Adipocyte (in vitro differentiated cells): Measurements from ENCODE around the gene CDH5.
A peak's percentile ranks its signal among the peaks of the same experiment; 100 is the strongest.

Experiments
- DNase-seq: peaks from one replicate; pipeline ENCODE4 v3.0.0-alpha.2; 2015; ENCODE audit warnings: low read depth
- H3K27me3 ChIP-seq: replicated peaks from 2 replicates; pipeline ENCODE4 v1.7.0; 2013; ENCODE audit warnings: mild to moderate bottlenecking, low read length, moderate library complexity; ENCODE audit not compliant: control insufficient read depth, insufficient read depth
- H3K36me3 ChIP-seq: 2 replicates; pipeline ENCODE4 v1.7.0; 2013; ENCODE audit warnings: low read length, mild to moderate bottlenecking, moderate library complexity; ENCODE audit not compliant: control insufficient read depth, insufficient read depth, severe bottlenecking
- H3K4me1 ChIP-seq: 2 replicates; pipeline ENCODE4 v1.7.0; 2013; ENCODE audit warnings: mild to moderate bottlenecking, low read length, moderate library complexity; ENCODE audit not compliant: control insufficient read depth, insufficient read depth
- H3K4me3 ChIP-seq: 2 replicates; pipeline ENCODE4 v1.7.0; 2013; ENCODE audit warnings: mild to moderate bottlenecking, low read length, moderate library complexity
- H3K9ac ChIP-seq: 2 replicates; pipeline ENCODE4 v1.7.0; 2013; ENCODE audit warnings: mild to moderate bottlenecking, low read length, moderate library complexity
- H3K9me3 ChIP-seq: 2 replicates; pipeline ENCODE4 v1.7.0; 2013; ENCODE audit warnings: mild to moderate bottlenecking, low read length, moderate library complexity; ENCODE audit not compliant: control insufficient read depth

CDH5 gene

DNA sequence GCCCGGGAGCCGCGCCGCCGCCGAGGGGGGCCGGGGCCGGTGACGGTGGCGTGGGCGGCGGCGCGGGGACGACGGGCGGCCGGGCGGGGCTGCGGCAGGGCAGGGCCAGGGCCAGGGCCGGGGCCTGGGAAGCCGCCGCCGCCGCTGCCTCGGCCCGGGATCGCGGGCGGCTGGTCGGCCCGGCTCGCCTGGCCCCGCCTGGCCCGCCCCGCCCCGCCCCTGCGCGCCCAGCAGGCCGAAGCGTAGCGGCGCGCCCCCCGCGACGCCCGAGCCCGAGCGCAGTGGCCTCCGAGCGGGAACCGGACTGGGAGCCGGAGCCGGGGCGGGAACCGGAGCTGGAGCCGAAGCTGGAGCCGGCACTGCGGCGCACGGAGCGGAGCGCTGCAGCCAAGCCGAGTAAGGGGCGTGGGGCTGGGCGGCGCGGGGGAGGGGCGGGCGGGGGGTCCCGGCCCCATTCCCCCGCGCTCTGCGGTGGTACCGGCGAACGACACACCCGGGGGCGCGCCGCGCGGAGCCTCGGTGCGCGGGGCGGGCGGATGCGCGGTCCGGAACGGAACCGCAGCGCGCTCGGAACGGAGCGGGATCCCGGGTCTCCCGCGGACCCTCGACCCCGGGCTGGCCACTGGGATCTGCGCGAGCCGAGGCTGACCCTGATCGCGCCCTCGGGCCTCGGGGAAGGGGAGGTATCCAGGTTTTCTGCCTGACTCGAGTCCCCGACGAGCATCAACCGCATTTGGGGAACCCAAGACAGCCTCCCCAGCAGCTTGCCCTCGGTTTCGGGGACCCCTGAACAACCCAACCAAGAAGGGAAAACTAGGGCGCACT is 60.8 kb downstream of the CDH5 start, which contains the start of gene BEAN1:
Gene BEAN1, plus strand, starts transcription at position 260 of the 825 bp plus-strand sequence. CDS start 10,382 bp downstream, outside the sequence.
- peak; percentile 71 for DNase-seq
- Histone ChIP-seq H3K27me3 (peaks cover 10% of the 10 kb centered on the region), H3K9me3 (no peaks in the 10 kb centered on the region), H3K9ac (peak within 1 kb of the TSS; percentile 40), H3K36me3 (no peaks in the 10 kb centered on the region), H3K4me1 (peaks cover 9% of the 10 kb centered on the region), H3K4me3 (peak within 1 kb of the TSS; percentile 65)

DNA sequence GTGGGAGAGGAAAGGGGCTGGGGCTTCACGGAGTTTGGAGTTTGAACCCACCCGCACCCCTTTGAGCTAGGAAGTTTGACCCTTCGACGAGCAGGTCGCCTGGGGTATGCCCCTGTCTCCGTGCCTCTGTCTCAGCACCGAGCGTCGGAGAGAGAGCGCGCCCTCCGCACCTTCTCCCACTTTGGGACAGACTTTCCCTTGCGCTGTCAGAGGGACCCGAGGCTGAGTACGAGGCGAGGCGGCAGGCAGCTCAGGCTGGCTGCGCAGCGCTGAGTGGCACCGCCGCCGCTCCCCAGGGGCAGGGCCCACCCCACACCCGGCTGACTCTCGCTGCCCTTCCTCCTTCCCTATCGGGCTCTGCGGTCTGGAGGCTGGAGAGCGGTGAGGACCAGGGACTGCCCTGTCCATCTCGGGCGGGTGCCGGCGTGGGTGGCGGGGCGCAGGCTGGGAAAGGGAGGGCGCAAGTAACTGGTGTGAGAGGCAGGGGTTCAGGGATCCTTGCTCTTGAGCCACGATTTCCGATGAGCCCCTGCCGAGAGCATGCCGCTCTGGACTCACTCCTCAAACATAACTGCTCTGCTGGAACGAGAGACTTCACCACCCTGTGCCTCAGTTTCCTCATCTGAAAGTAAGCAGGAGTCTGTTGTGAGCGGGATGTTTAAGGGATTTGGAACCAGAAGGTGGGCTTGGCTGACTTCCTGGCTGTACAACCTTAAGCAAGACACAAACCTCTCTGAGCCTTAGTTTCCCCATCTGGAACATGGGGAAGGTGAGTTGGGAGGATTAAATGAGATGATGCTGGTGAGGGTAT is 61.6 kb downstream of the CDH5 start:
- DNase-seq = peak; percentile 37
- Histone ChIP-seq H3K4me3 (peak overlapping the region; percentile 65), H3K9me3 (no peaks in the 10 kb centered on the region), H3K9ac (no peak overlapping the region), H3K36me3 (no peaks in the 10 kb centered on the region), H3K27me3 (peaks cover 10% of the 10 kb centered on the region), H3K4me1 (peaks cover 9% of the 10 kb centered on the region)

DNA sequence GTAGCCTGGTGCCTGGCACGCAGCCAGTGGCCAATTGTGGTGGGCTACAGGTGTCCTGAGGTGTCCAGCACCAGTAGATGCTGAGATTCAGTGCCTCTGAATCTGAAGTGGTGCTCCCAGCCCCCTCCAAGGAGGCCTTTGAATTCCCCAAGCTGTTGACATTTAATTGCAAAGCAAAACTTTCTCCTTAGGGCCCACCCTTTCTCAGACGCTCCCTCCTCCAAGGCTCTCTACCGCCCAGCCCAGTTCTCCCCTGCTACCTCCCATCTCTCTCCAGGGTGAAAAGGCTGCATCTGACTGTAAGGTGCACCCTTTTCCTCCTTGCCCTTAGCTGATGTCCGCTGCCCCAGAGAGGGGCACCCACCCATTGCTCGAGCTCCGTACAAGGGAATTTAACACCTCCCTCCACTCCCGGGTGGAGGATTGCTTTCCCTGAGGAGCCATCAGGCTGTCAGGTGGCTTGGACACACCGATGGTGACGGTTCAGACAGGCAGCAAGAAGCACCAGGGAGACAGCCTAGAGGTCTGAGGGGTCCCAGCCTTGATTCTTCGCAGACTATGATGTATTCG is 62.3 kb downstream of the CDH5 start:
- H3K9me3 ChIP-seq = no peaks in the 10 kb centered on the region
- no peaks in the 10 kb centered on the region for H3K36me3 ChIP-seq
- H3K4me1 ChIP-seq = peaks cover 9% of the 10 kb centered on the region
- H3K4me3 ChIP-seq = no peak overlapping the region
- DNase-seq = no peak
- peaks cover 10% of the 10 kb centered on the region for H3K27me3 ChIP-seq
- H3K9ac ChIP-seq = no peak overlapping the region

DNA sequence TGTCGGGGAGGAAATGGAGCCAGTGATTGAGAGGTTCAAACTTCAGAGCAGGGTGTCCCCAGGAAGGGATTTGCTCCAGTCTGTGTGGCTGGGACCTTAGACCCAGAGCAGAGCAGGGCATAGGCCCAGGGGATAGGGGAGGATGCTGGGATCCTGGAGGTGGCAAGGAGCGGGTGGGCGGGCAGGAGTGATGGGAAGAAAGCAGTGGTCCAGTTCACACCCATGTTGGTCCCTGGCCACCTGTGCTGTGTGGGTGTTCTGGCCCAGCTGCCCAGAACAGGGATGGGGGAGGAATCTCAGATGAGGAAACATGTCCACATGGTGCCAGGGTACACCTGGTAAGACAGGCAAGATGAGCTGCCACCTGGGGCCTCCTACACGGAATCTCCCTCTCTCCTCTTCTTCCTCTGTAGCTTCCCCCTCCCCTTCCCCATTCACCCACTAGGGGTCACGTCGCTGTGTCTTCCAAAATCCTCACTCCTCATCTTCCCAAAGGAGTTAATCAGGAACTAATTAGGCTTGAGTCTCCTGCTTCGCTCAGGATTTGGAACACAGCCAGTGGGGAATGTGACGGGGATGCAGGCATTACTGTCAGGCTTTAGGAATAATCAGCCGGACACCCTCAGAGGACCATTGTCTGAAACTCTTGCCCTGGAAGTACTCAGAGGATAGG is 62.9 kb downstream of the CDH5 start:
- no peak overlapping the region for H3K9ac ChIP-seq
- DNase-seq = no peak
- H3K4me1 ChIP-seq = peaks cover 9% of the 10 kb centered on the region
- H3K9me3 ChIP-seq = no peaks in the 10 kb centered on the region
- no peak overlapping the region for H3K4me3 ChIP-seq
- H3K27me3 ChIP-seq = peaks cover 10% of the 10 kb centered on the region
- H3K36me3 ChIP-seq = no peaks in the 10 kb centered on the region

DNA sequence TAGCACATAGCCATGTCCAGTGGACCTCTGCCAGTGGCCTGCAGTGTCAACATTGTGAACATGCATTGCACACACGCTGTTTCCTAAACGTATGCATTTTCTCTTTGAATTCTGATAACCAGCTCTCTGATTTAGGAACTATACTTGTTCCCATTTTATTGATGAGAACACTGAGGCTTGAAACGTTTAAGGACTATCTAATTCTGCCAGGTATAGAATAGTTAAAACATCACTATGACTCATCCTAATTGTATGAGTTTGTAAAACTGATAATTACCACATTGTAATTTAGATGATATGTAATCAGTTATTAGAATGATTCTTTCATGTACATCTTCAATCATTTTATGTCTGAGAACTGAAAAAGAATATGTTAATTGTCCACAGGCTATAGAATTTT is 63.7 kb downstream of the CDH5 start:
- no peak overlapping the region for H3K9ac ChIP-seq
- H3K4me3 ChIP-seq = no peak overlapping the region
- no peaks in the 10 kb centered on the region for H3K36me3 ChIP-seq
- peaks cover 10% of the 10 kb centered on the region for H3K27me3 ChIP-seq
- H3K9me3 ChIP-seq = no peaks in the 10 kb centered on the region
- H3K4me1 ChIP-seq = peaks cover 9% of the 10 kb centered on the region
- no peak for DNase-seq

DNA sequence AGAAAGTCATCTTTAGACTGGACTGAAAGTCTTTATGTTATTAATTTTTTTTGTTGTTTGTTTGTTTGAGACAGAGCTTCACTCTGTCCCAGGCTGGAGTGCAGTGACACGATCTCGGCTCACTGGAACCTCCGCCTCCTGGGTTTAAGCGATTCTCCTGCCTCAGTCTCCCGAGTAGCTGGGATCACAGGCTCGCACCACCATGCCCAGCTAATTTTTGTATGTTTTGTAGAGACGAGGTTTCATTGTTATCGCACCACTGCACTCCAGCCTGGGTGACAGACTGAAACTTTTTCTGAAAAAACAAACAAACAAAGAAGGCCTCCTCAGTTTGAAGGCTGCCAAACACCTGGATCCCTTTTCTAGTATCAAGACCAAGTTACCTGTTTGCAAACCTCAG is 65.3 kb downstream of the CDH5 start:
- no peak for DNase-seq
- H3K4me1 ChIP-seq = peaks cover 6% of the 10 kb centered on the region
- H3K4me3 ChIP-seq = no peak overlapping the region
- H3K9ac ChIP-seq = no peak overlapping the region
- peaks cover 10% of the 10 kb centered on the region for H3K27me3 ChIP-seq
- H3K9me3 ChIP-seq = no peaks in the 10 kb centered on the region
- H3K36me3 ChIP-seq = no peaks in the 10 kb centered on the region

DNA sequence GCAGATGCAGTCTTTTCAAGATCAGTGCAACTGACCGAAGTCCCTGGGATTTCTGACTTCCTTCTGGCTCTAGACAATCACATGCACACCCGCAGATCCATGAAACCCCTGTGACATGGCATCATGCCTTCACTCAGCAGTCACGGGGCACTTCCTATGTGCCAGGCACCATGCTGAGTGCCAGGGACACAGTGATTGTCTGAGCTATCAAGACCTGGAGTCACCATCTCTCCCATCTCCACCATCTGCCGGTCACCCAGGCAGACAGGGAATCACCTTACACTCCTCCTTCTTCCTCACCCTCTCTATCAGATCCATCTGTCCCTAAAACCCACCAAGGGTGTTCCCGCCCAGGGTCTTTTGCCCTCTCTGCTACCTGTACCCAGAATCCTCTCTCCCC is 65.9 kb downstream of the CDH5 start:
- Histone ChIP-seq H3K36me3 (no peaks in the 10 kb centered on the region), H3K4me3 (no peak overlapping the region), H3K9me3 (no peaks in the 10 kb centered on the region), H3K4me1 (peaks cover 6% of the 10 kb centered on the region), H3K9ac (no peak overlapping the region), H3K27me3 (peaks cover 10% of the 10 kb centered on the region)
- no peak for DNase-seq

DNA sequence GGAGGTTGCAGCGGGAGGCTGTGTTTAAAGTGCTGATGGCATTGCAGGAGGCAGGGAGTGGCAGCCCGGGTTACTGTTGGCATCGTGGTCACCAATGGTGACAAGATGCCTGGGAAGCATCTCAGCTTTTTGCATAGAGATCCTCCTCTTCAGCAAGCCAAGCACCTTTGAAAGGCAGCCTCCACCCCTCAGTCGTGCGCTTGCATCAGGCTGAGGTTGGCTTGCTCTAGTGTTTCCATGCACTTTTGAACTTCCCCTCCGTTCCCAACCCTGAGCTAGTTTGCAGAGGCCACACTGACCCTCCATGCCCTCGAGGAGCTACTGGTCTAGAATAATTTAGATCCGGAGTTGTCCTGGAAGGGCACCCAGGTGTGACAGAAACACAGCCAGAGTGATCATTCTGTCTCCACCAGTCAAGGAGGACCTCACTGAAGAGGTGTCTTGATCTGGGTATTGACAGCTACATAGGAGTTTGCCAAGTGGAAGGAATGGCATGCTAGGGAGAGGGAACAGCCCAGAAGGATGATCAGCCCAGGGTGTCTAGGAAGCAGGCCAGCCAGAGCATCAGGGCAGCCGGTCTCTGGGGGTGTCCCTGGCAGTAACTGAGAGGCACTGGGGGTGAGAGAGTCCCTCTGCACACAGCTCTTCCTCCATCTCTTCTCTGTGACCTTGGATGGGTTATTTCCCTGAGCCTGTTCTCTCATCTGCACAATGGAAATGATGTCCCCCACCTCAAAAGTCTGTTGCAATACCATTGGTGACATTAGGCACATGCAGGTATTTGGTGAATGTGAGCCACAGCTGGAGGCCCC is 68.3 kb downstream of the CDH5 start:
- H3K9me3 ChIP-seq = no peaks in the 10 kb centered on the region
- no peaks in the 10 kb centered on the region for H3K4me1 ChIP-seq
- DNase-seq = no peak
- no peak overlapping the region for H3K9ac ChIP-seq
- H3K36me3 ChIP-seq = no peaks in the 10 kb centered on the region
- no peak overlapping the region for H3K4me3 ChIP-seq
- H3K27me3 ChIP-seq = peaks cover 3% of the 10 kb centered on the region

DNA sequence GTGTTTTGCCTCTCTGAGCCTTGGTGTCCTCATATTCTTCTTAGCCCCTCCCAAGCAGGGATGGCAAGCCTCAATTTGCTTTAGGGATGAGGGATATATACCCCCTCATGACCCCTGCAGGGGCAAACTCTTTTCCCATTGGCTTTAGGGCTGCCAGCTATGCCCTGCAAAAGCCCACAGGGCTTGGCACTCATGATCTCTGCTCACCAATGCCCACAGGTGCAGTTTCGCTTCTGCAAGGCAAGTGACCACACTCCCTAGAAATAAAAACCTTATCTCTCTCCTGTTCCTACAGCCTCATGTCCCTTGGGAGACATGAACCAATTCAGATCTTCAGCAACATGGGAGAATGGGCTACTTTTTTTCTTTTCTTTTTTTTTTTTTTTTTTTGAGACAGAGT is 69.4 kb downstream of the CDH5 start:
- no peak for DNase-seq
- no peaks in the 10 kb centered on the region for H3K36me3 ChIP-seq
- peaks cover 3% of the 10 kb centered on the region for H3K27me3 ChIP-seq
- H3K4me1 ChIP-seq = no peaks in the 10 kb centered on the region
- no peak overlapping the region for H3K9ac ChIP-seq
- no peaks in the 10 kb centered on the region for H3K9me3 ChIP-seq
- H3K4me3 ChIP-seq = no peak overlapping the region

DNA sequence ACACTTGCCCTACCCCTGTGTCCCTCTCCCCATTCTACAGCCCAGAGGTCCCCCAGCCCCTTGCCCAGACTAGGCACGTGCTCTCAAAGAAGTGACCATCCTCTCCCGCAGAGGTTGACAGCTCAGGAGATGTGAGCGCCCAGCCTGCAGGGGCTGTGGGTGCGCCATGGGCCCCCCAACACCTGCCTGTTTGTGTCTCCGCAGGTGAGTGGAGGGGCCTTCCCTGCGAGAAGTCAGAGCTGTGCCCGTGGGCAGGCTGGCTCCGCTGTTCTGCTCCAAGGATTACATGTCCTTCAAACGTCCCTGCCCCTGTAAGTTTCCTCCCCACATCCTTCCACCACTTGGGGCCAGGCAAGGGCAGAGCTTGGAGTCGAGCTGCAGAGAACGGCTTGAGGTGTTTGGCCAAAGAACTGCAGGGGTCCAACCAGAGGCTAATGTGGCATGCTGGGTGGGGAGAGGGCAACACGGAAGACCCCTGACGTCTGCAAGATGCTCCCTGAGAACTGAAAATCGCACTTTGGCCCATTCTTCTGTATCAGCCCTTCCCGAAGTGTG is 71.0 kb downstream of the CDH5 start:
- Histone ChIP-seq H3K27me3 (peaks cover 3% of the 10 kb centered on the region), H3K9me3 (no peaks in the 10 kb centered on the region), H3K9ac (no peak overlapping the region), H3K36me3 (no peaks in the 10 kb centered on the region), H3K4me1 (peaks cover 8% of the 10 kb centered on the region), H3K4me3 (no peak overlapping the region)
- DNase-seq = no peak
